H1 (cell line): ENCODE measurements around the gene PPEF2. TPM values are rescaled to one million over a fixed set of nuclear protein-coding genes. Genes with fewer than 3 reads are reported as not detected.

Experiments
- CTCF ChIA-PET: fragments of 300-600 bp; sonication (Branson Sonifier 250); formaldehyde crosslinking; loops from one replicate; lab custom pipeline; 2021; ENCODE audit not compliant: partially characterized antibody; lab: Charles Lee
- POLR2A ChIA-PET: fragments of 300-600 bp; sonication (Branson Sonifier 250); formaldehyde crosslinking; loops from one replicate; lab custom pipeline; 2021; ENCODE audit warnings: inconsistent platforms; ENCODE audit not compliant: partially characterized antibody; lab: Charles Lee
- DNase-seq, 2 experiments: peaks; one replicate each; pipeline versions ENCODE4 v3.0.0 to v3.0.0-alpha.2; 2010 to 2022; ENCODE audit warnings: low spot score in 2 of 2, low read depth in 1 of 2, mixed read lengths in 1 of 2
- FAIRE-seq: peaks from 2 replicates; lab custom pipeline; 2011; peaks lifted over from hg19 to GRCh38; lab: Jason Lieb, UNC
- H2AFZ ChIP-seq: 2 replicates; pipeline ENCODE4 v1.8.1; 2012; ENCODE audit warnings: low read length, inconsistent platforms
- H2AK5ac ChIP-seq: 2 replicates; pipeline ENCODE4 v1.6.1; 2013; ENCODE audit warnings: low read depth, low read length
- H2BK120ac ChIP-seq: replicated peaks from 2 replicates; pipeline ENCODE3; 2013; ENCODE audit warnings: low read depth, low read length, inconsistent platforms
- H2BK12ac ChIP-seq: 2 replicates; pipeline ENCODE4 v1.6.1; 2013; ENCODE audit warnings: low read depth, low read length
- H2BK15ac ChIP-seq: 2 replicates; pipeline ENCODE4 v1.6.1; 2013; ENCODE audit warnings: low read length
- H2BK20ac ChIP-seq: 2 replicates; pipeline ENCODE4 v1.6.1; 2013; ENCODE audit warnings: low read length
- H2BK5ac ChIP-seq: 2 replicates; pipeline ENCODE4 v1.6.1; 2013; ENCODE audit warnings: low read depth, low read length
- H3K14ac ChIP-seq: 2 replicates; pipeline ENCODE4 v1.6.1; 2013; ENCODE audit warnings: inconsistent platforms; ENCODE audit not compliant: insufficient read length
- H3K18ac ChIP-seq: 2 replicates; pipeline ENCODE4 v1.6.1; 2013; ENCODE audit warnings: low read length; ENCODE audit errors: extremely low read depth
- H3K23ac ChIP-seq: 2 replicates; pipeline ENCODE4 v1.6.1; 2013; ENCODE audit warnings: inconsistent platforms; ENCODE audit not compliant: insufficient read length
- H3K23me2 ChIP-seq: 2 replicates; pipeline ENCODE4 v1.6.1; 2013; ENCODE audit warnings: low read depth, low read length
- H3K27ac ChIP-seq: 2 replicates; pipeline ENCODE4 v1.6.1; 2011; ENCODE audit warnings: low read depth, low read length, inconsistent platforms
- H3K27me3 ChIP-seq, 4 experiments: replicated peaks in 1 of 4; 1 replicate in 1 of 4; 2 replicates in 3 of 4; pipeline versions ENCODE4 v1.6.1 to v1.8.1; 2011 to 2013; ENCODE audit warnings: low read length in 3 of 4, mild to moderate bottlenecking in 3 of 4, inconsistent platforms in 2 of 4, mixed read lengths in 2 of 4, moderate library complexity in 1 of 4; ENCODE audit not compliant: control insufficient read depth in 3 of 4, insufficient read depth in 3 of 4; ENCODE audit errors: extremely low read depth in 1 of 4
- H3K36me3 ChIP-seq, 4 experiments: 2 replicates each; pipeline versions ENCODE4 v1.6.1 to v1.8.1; 2011 to 2013; ENCODE audit warnings: mild to moderate bottlenecking in 4 of 4, low read length in 3 of 4, moderate library complexity in 2 of 4, control low read depth in 1 of 4, inconsistent platforms in 1 of 4; ENCODE audit not compliant: insufficient read depth in 4 of 4, control insufficient read depth in 2 of 4
- H3K4ac ChIP-seq: replicated peaks from 2 replicates; pipeline ENCODE3; 2013; ENCODE audit warnings: low read length, low read depth, mixed read lengths, inconsistent platforms; ENCODE audit not compliant: insufficient read length
- H3K4me1 ChIP-seq, 4 experiments: replicated peaks in 1 of 4; 1 replicate in 1 of 4; 2 replicates in 3 of 4; pipeline versions ENCODE4 v1.6.1 to v1.8.1; 2011 to 2013; ENCODE audit warnings: low read length in 3 of 4, inconsistent platforms in 2 of 4, mixed read lengths in 1 of 4; ENCODE audit not compliant: insufficient read depth in 4 of 4, control insufficient read depth in 3 of 4
- H3K4me2 ChIP-seq, 2 experiments: 2 replicates each; pipeline versions ENCODE4 v1.6.1 to v1.8.1; 2011 to 2013; ENCODE audit warnings: low read depth in 2 of 2, low read length in 2 of 2, control low read depth in 1 of 2, inconsistent platforms in 1 of 2, mild to moderate bottlenecking in 1 of 2; ENCODE audit not compliant: insufficient read depth in 1 of 2
- H3K4me3 ChIP-seq, 4 experiments: fragments of 200-600, 300-600 bp in 1 of 4; sonication (generic), shearing (Covaris generic), sonication (Bioruptor Twin) in 1 of 4; 2 replicates each; pipeline versions ENCODE4 v1.5.1 to v1.8.1; 2011 to 2016; ENCODE audit warnings: low read length in 4 of 4, low read depth in 3 of 4, control low read depth in 2 of 4, inconsistent platforms in 2 of 4, mild to moderate bottlenecking in 2 of 4, mixed read lengths in 1 of 4, moderate library complexity in 1 of 4; ENCODE audit not compliant: insufficient read depth in 2 of 4; ENCODE audit errors: extremely low read depth in 1 of 4
- H3K56ac ChIP-seq: replicated peaks from 2 replicates; pipeline ENCODE3; 2013; ENCODE audit warnings: low read depth, mild to moderate bottlenecking, mixed read lengths, low read length, inconsistent platforms; ENCODE audit not compliant: insufficient read length
- H3K79me1 ChIP-seq: 2 replicates; pipeline ENCODE4 v1.6.1; 2013; ENCODE audit warnings: low read depth, low read length, control low read depth
- H3K79me2 ChIP-seq, 2 experiments: 2 replicates each; pipeline versions ENCODE4 v1.6.1 to v1.8.1; 2012 to 2013; ENCODE audit warnings: low read length in 2 of 2, mild to moderate bottlenecking in 2 of 2, inconsistent platforms in 1 of 2; ENCODE audit not compliant: insufficient read depth in 2 of 2, control insufficient read depth in 1 of 2
- H3K9ac ChIP-seq, 4 experiments: replicated peaks in 1 of 4; 1 replicate in 1 of 4; 2 replicates in 3 of 4; pipeline versions ENCODE4 v1.6.1 to v1.8.1; 2011 to 2013; ENCODE audit warnings: low read depth in 3 of 4, low read length in 3 of 4, control low read depth in 2 of 4, mild to moderate bottlenecking in 2 of 4, moderate library complexity in 2 of 4, inconsistent platforms in 1 of 4; ENCODE audit errors: extremely low read depth in 1 of 4
- H3K9me3 ChIP-seq, 2 experiments: 2 replicates each; pipeline versions ENCODE4 v1.6.1 to v1.8.1; 2012 to 2013; ENCODE audit warnings: mild to moderate bottlenecking in 2 of 2, moderate library complexity in 2 of 2, control low read depth in 1 of 2, inconsistent platforms in 1 of 2, low read depth in 1 of 2, low read length in 1 of 2, mixed read lengths in 1 of 2; ENCODE audit not compliant: insufficient read depth in 2 of 2
- H4K20me1 ChIP-seq, 2 experiments: replicated peaks in 1 of 2; 2 replicates each; pipeline versions ENCODE3 to v1.8.1; 2011 to 2013; ENCODE audit warnings: inconsistent platforms in 2 of 2, low read length in 2 of 2, mild to moderate bottlenecking in 1 of 2; ENCODE audit not compliant: insufficient read depth in 2 of 2, control insufficient read depth in 1 of 2
- H4K5ac ChIP-seq: 2 replicates; pipeline ENCODE4 v1.6.1; 2013; ENCODE audit warnings: low read length, low read depth, mixed read lengths, inconsistent platforms; ENCODE audit not compliant: insufficient read length
- H4K8ac ChIP-seq: 2 replicates; pipeline ENCODE4 v1.8.0; 2013; ENCODE audit warnings: mild to moderate bottlenecking, moderate library complexity, low read length, inconsistent platforms; ENCODE audit not compliant: insufficient read depth; ENCODE audit errors: extremely low read depth
- H4K91ac ChIP-seq: replicated peaks from 2 replicates; pipeline ENCODE3; 2013; ENCODE audit warnings: low read length, mixed read lengths, inconsistent platforms; ENCODE audit not compliant: insufficient read length
- BACH1 ChIP-seq: IDR thresholded peaks from 2 replicates; pipeline ENCODE4 v1.6.1; 2012; ENCODE audit warnings: low read length, improper control_type of control experiment
- PHF8 ChIP-seq: fragments of 200-600 bp; sonication (generic); conservative IDR thresholded peaks from 2 replicates; pipeline ENCODE4 v1.7.1; 2012; ENCODE audit warnings: low read depth, mild to moderate bottlenecking, inconsistent platforms, low read length, moderate library complexity
- WGBS, 2 experiments: shearing (Covaris generic) in 1 of 2; methylation state at CpG; one replicate each; pipeline versions ENCODE4 v1.1.6 to v1.1.7; 2013 to 2015; ENCODE audit warnings: low lambda C conversion rate in 2 of 2, mixed read lengths in 2 of 2, inconsistent platforms in 1 of 2, low coverage in 1 of 2, missing lambda C conversion rate in 1 of 2; ENCODE audit not compliant: insufficient replicate concordance in 2 of 2, insufficient coverage in 1 of 2, insufficient read length in 1 of 2; ENCODE audit errors: extremely low coverage in 1 of 2, missing lambda C conversion rate in 1 of 2; 5-methylcytosine and 5-hydroxymethylcytosine counted together
- polyA plus RNA-seq, 7 experiments: library from polyadenylated mRNA; depleted of rRNA in 3 of 7; stranded (reverse) in 5 of 7; unstranded in 2 of 7; fragments of >200 nt in 5 of 7; fragments of 200-250 nt in 2 of 7; gene quantifications; 1 replicate in 5 of 7; 2 replicates in 1 of 7; 4 replicates in 1 of 7; pipeline versions ENCODE4 v1.2.1 to v1.2.3, GENCODE V29; 2011 to 2013; ENCODE audit warnings: missing spikeins in 2 of 7, mixed read lengths in 2 of 7
- total RNA-seq: library from RNA; stranded (reverse); fragmentation: NEBNext Ultra II Directional; extraction: Animal tissue kit (Norgen Biotek cat#: 25700); gene quantifications from 2 replicates; pipeline ENCODE4 v1.2.1, GENCODE V29; 2021

PPEF2 gene
- total and polyA plus RNA-seq, 2 of the 8 experiments (the other 6 are each of a cell fraction or from before 2014, with no cell fraction given) = not detected

DNA sequence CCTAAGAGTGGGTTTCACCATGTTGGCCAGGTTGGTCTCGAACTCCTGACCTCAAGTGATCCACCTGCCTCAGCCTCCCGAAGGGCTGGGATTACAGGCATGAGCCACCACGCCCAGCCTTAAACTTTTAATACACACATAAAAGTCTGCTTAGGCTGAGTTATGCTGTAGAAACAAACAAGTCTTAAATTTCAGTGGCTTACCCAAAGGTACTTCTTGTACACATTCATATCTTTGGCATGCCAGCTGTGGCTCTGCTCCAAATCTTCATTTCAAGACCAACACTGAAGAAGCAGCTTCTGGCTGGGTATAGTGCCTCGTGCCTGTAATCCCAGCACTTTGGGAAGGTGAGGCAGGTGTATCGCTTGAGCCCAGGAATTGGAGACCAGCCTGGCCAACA is 80.3 kb downstream of the PPEF2 start:
- Histone ChIP-seq H3K4ac (no peak overlapping the region), H3K9ac (no peak overlapping the region), H4K20me1 (no peaks in the 10 kb centered on the region), H3K23me2 (no peaks in the 10 kb centered on the region), H2BK12ac (no peak overlapping the region), H2AK5ac (no peak overlapping the region), H3K14ac (no peak overlapping the region), H3K4me2 (no peak overlapping the region), H2BK15ac (no peak overlapping the region), H2BK5ac (no peak overlapping the region), H2BK120ac (no peak overlapping the region), H3K79me1 (no peaks in the 10 kb centered on the region), H3K9me3 (no peaks in the 10 kb centered on the region), H3K4me3 (no peak overlapping the region), H3K23ac (no peak overlapping the region), H3K79me2 (no peaks in the 10 kb centered on the region), H4K8ac (no peak overlapping the region), H3K18ac (no peak overlapping the region), H4K91ac (no peak overlapping the region), H3K56ac (no peak overlapping the region), H3K4me1 (no peaks in the 10 kb centered on the region), H3K27me3 (no peaks in the 10 kb centered on the region), H4K5ac (no peak overlapping the region), H3K36me3 (no peaks in the 10 kb centered on the region), H2AFZ (no peak overlapping the region), H2BK20ac (no peak overlapping the region), H3K27ac (no peak overlapping the region)
- ChIA-PET CTCF (interaction anchor here (1.0 kb wide), 1 partner anchor 26 kb away, joined by 3 read pairs; no protein-coding TSS in a partner anchor), POLR2A (interaction anchor here (0.6 kb wide), 1 partner anchor 17 kb away, joined by 4 read pairs; no protein-coding TSS in a partner anchor)
- WGBS, 2 experiments = 84% methylated on average over 5 of the region's 5 CpGs; no CpG with 5 or more reads in 1 of the 2 experiments
- FAIRE-seq (no peak), DNase-seq (no peak)
- TF ChIP-seq BACH1 (no peak), PHF8 (no peak)
